AG10803 (cell line): ENCODE measurements around the gene KRTAP23-1.
A peak's percentile ranks its signal among the peaks of the same experiment; 100 is the strongest.

Experiments
- DNase-seq: peaks from one replicate; pipeline ENCODE4 v3.0.0; 2010; ENCODE audit warnings: low read depth
- H3K4me3 ChIP-seq: 2 replicates; pipeline ENCODE4 v1.5.1; 2011; ENCODE audit warnings: mild to moderate bottlenecking, low read length, control low read depth
- TF ChIP-seq, protein P1 (sequence below): conservative IDR thresholded peaks from 2 replicates; pipeline ENCODE4 v1.5.1; 2011; ENCODE audit warnings: mild to moderate bottlenecking, low read length, control low read depth, inconsistent platforms

The KRTAP23-1 gene

DNA sequence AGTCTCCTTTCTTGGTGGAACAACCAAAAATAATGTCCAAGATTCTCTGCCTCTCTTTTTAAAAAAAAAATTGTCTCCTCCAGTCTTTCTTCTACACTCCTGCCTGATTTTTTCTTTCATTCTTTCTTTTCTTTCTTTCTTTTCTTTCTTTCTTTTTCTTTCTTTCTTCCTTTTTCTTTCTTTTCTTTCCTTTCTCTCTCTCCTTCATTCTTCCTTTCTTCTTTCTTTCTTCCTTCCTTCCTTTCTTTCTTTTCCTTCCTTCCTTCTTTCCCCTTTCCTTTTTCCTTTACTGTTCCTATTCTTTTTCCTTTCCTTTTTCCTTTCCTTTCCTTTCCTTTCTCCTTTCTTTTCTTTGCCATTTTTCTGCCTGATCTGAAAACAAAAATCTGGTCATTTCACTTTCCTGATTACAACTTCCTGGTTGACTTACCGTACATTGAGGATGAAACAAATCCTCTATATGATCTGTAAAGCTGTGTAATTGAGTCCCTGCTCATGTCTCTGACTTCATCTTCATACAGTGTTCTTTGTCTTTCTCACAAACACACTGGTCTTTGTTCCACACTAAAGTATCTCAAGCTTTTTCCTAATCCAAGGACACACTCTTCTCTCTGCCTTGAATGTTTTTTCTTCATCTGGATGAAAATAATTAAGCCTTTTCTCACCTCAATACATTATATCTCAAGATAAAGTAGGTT is 6.1 kb upstream of the KRTAP23-1 start:
- no peak for DNase-seq
- no peak overlapping the region for H3K4me3 ChIP-seq
- TF ChIP-seq, protein P1, sequence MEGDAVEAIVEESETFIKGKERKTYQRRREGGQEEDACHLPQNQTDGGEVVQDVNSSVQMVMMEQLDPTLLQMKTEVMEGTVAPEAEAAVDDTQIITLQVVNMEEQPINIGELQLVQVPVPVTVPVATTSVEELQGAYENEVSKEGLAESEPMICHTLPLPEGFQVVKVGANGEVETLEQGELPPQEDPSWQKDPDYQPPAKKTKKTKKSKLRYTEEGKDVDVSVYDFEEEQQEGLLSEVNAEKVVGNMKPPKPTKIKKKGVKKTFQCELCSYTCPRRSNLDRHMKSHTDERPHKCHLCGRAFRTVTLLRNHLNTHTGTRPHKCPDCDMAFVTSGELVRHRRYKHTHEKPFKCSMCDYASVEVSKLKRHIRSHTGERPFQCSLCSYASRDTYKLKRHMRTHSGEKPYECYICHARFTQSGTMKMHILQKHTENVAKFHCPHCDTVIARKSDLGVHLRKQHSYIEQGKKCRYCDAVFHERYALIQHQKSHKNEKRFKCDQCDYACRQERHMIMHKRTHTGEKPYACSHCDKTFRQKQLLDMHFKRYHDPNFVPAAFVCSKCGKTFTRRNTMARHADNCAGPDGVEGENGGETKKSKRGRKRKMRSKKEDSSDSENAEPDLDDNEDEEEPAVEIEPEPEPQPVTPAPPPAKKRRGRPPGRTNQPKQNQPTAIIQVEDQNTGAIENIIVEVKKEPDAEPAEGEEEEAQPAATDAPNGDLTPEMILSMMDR, result no peak

DNA sequence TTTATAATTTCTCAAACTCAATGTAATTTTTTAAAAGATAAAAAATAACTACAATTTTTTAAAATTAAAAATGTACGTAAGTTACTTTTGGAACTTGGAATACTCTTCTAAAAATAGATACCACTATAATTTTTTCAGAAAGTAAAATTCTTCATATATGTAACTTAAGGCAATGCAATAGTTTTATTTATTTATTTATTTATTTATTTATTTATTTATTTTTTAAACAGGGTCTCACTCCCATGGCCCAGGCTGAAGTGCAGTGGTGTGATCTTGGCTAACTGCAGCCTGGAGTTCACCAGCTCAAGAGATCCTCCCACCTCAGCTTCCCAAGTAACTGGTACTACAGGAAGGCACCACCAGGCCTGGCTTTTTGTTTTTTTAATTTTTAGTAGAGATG is 3.1 kb upstream of the KRTAP23-1 start:
- DNase-seq, result no peak
- TF ChIP-seq, protein P1, result no peak
- H3K4me3 ChIP-seq, result no peak overlapping the region

DNA sequence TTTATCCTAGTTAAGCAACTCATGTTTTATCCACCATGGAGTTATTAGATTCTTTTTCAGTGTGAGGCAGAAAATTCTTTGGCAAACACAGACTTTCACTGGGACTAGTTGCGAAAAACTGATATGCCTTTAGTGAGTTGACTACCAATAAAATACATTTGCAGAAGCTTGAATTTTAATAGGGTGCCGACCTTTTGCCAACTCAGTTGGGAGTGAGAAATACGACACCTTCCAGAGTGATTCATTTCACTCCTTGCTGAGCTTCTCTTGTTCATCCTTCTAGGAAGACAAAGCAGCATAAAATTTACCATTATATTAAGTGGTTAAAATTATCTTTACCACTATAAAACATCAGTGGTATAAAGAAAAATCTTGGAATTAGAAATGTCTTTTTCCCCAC is 1.2 kb upstream of the KRTAP23-1 start:
- TF ChIP-seq, protein P1, result no peak
- DNase-seq, result no peak
- no peak overlapping the region for H3K4me3 ChIP-seq

DNA sequence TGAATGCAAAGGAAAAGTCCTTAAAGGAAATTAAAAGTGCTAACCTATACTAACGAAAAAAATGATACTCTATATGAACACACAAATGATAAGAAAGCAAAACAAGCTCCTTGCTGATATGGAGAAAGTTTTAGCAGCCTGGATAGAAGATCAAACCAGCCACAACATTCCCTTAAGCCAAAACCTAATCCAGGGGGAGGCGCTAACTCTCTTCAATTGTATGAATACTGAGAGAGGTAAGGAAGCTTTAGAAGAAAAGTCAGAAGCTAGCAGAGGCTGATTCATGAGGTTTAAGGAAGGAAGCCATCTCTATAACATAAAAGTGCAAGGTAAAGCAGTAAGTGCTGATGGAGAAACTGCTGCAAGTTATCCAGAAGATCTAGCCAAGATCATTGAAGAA is 3.4 kb downstream of the KRTAP23-1 start:
- DNase-seq, result no peak
- H3K4me3 ChIP-seq, result no peak overlapping the region
- TF ChIP-seq, protein P1, result no peak

DNA sequence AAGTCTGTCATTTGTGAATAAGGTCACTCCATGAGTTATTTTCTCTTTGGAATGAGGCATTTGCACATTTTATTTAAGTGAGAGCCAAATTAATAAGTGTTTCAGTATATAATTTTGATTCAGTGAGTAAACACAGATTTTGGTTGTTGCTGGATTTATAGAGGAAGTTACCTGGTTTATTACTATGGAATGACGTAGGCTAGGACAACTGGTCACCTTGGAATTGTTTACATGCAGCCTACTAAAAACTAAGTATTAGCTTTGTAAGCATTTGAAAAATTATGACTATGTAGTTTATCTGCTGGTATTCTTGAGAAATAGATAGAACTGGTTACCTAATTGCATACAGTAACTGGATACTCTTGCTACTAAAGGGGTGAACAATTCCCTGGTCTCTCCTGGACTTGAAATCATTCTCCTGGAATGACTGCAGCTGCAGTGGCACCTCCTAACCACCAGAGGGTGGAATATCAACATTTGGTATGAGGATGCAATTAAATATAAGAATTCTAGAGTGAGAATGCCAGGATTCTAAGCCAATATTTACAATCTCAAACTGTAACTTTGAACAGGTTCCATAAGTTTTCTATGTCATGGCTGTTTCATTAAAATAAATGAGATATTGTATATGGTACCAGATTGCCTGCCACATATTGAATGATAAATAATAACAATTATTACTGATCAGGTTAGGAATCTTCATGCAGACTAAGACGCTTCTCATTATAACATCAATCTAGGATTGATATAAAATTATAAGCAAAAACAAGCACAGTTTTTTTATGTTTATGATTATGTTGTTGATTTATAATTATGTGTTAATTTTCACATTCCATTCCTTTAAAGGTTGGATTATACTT is 7.5 kb downstream of the KRTAP23-1 start:
- DNase-seq, result peak; percentile 20
- no peak overlapping the region for H3K4me3 ChIP-seq
- TF ChIP-seq, protein P1, result peak; percentile 64

DNA sequence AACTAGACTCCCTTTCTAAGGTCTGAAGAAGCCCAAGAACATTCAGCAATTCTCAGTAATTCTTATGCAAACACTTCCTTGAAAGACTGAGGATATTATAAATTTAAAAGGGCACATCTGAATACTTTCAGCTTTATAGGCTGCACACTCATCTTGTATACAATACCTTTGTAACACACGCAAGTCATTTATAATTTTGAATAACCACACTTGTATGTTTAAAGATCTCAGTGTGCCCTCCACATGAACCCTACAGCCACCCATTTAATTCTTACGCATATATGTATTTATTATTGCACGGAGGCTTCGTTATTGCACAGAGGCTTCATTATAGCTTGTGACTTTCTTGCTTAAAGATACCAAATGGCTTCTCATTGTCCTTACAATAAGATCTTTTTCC is 9.7 kb downstream of the KRTAP23-1 start:
- TF ChIP-seq, protein P1, result no peak
- H3K4me3 ChIP-seq, result no peak overlapping the region
- no peak for DNase-seq

DNA sequence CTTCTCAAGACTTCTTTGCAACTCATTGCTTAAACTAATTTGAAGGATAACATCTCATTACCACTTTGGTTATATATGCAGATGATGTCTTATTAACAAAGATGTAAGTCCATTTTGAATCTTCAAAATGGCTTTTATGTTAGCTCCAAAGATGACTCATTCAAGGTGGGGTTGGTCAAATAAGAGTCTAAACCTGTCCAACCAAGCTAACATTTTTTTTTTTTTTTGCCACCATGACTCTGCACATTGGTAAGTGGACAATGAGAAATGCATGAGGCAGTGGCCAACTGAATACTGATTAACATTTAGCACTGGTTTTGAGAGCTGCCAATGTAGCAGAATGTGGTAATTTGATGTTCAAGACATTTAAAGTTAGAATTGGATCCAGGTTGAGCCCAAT is 10.6 kb downstream of the KRTAP23-1 start:
- H3K4me3 ChIP-seq, result no peak overlapping the region
- no peak for DNase-seq
- TF ChIP-seq, protein P1, result no peak
